ENCODE results near the gene ZHX3.

DNA sequence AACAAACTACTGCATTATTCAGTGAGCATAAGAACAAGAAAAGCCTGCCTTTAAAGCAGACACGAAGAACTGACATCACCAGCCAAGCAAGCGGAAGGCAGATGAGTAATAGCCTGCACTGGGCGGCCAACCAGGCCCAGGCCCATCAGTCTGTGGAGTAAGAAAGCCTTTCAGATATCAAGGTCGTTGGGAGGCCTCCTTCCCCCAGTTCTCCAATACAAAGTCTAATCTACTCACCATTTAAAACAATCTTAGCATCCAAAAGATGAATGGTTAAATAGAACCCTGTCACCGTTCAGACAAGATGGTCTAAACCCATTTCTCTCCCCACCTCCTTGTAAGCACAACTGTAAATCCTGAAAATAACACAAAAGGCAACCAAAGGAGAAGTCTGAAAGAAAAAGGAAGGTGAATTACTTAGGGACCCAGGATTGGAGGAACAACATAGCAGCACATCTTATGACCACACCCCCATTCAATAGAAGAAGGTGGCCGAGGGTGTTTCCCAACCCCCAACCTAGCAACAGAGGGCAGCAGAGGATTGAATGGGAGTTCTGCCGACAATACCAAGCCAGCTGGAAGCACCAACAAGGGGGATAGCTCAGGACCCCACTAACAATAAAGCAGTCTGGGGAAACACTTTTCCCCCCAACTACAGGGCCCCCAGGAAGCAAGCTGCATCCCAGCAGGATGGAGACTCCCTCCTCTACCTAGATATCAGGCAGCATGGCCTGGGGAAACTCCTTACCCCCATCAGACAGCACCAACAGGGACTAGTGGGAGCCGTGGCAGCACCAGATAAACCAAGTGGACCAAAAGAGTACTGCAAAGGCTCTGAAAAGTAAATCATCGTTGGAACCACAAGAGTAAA, 67.9 kb downstream of the ZHX3 start:
- TF ChIP-seq POLR2A (IDR thresholded peaks at IDR 0.05; ENCODE audit: low read length): no peak
- no peak for TF ChIP-seq GATA1 (IDR thresholded peaks at IDR 0.05; ENCODE audit: low read depth, low read length)

Measured in erythroblast (primary cell).